HepG2 (cell line): ENCODE results near the gene CLDN9. TPM values are rescaled to one million over a fixed set of nuclear protein-coding genes. Genes with fewer than 3 reads are reported as not detected.

ENCODE experiments used
- ATF3 ChIP-seq: sonication (generic); formaldehyde crosslinking; IDR thresholded peaks from 2 replicates; pipeline ENCODE4 v1.4.0; 2020; ENCODE audit warnings: missing genetic modification reagents
- CBX1 ChIP-seq: IDR thresholded peaks from one replicate; pipeline ENCODE4 v1.6.1; 2016; ENCODE audit warnings: antibody characterized with exemption, low read depth
- FOXJ3 ChIP-seq: sonication (generic); formaldehyde crosslinking; IDR thresholded peaks from 2 replicates; pipeline ENCODE4 v1.4.0; 2020; ENCODE audit warnings: missing genetic modification reagents, mild to moderate bottlenecking, borderline replicate concordance
- FOXP1 ChIP-seq, 2 experiments: fragments of 450-650 bp in 1 of 2; IDR thresholded peaks; 2 replicates each; pipeline ENCODE4 v1.6.1; 2017 to 2018; ENCODE audit warnings: antibody characterized with exemption in 1 of 2
- MYC ChIP-seq: sonication (generic); formaldehyde crosslinking; IDR thresholded peaks from 2 replicates; pipeline ENCODE4 v1.9.0; 2021; ENCODE audit warnings: missing genetic modification reagents, borderline replicate concordance
- SRY ChIP-seq: sonication (generic); formaldehyde crosslinking; IDR thresholded peaks from 2 replicates; pipeline ENCODE4 v1.8.0; 2022; ENCODE audit warnings: mild to moderate bottlenecking, missing genetic modification reagents
- TFAP4 ChIP-seq: sonication (generic); IDR thresholded peaks from 2 replicates; pipeline ENCODE4 v1.6.1; 2016; ENCODE audit warnings: low read depth, borderline replicate concordance
- ZBED4 ChIP-seq: sonication (generic); formaldehyde crosslinking; IDR thresholded peaks from 2 replicates; pipeline ENCODE4 v1.4.0; 2020; ENCODE audit warnings: missing genetic modification reagents, borderline replicate concordance
- ZBTB21 ChIP-seq: sonication (generic); formaldehyde crosslinking; IDR thresholded peaks from 2 replicates; pipeline ENCODE4 v1.4.0; 2020; ENCODE audit warnings: missing genetic modification reagents
- ZFP36L2 ChIP-seq: sonication (generic); formaldehyde crosslinking; IDR thresholded peaks from 2 replicates; pipeline ENCODE4 v1.4.0; 2020; ENCODE audit warnings: missing genetic modification reagents
- ZGPAT ChIP-seq: IDR thresholded peaks from 2 replicates; pipeline ENCODE4 v1.6.1; 2016; ENCODE audit warnings: mild to moderate bottlenecking
- ZHX1 ChIP-seq: sonication (generic); formaldehyde crosslinking; IDR thresholded peaks from 2 replicates; pipeline ENCODE4 v1.8.1; 2022; ENCODE audit warnings: low read depth, mild to moderate bottlenecking, missing genetic modification reagents
- ZNF614 ChIP-seq: IDR thresholded peaks from 2 replicates; pipeline ENCODE4 v1.6.1; 2018; ENCODE audit warnings: missing biosample characterization, missing genetic modification reagents, inconsistent platforms, borderline replicate concordance
- ZNF652 ChIP-seq: IDR thresholded peaks from 2 replicates; pipeline ENCODE4 v1.6.1; 2016; ENCODE audit warnings: low read depth, borderline replicate concordance
- ZXDC ChIP-seq: sonication (generic); formaldehyde crosslinking; IDR thresholded peaks from 2 replicates; pipeline ENCODE4 v1.5.0; 2020; ENCODE audit warnings: mild to moderate bottlenecking, missing genetic modification reagents
- polyA plus RNA-seq, 8 experiments: library from polyadenylated mRNA; depleted of rRNA in 3 of 8; stranded (reverse) in 7 of 8; unstranded in 1 of 8; fragments of >200 nt; fragmentation: Illumina TruSeq in 4 of 8; extraction: Trizol in 4 of 8; gene quantifications; 2 replicates each; pipeline versions ENCODE4 v1.2.1 to v1.2.3, GENCODE V29; 2011 to 2016; ENCODE audit warnings: low read depth in 4 of 8, missing spikeins in 1 of 8, mixed read lengths in 1 of 8; ENCODE audit not compliant: insufficient read depth in 1 of 8
- total RNA-seq, 5 experiments: library from RNA; depleted of rRNA; stranded (reverse); fragments of >200 nt; fragmentation: Illumina TruSeq; extraction: Trizol; gene quantifications; 2 replicates each; pipeline ENCODE4 v1.2.3, GENCODE V29; 2016; ENCODE audit warnings: low read depth in 1 of 5

The CLDN9 gene
- total and polyA plus RNA-seq, 2 of the 13 experiments (the other 11 are each of a cell fraction or from before 2014, with no cell fraction given) = 0.15 to 0.26 TPM

GRCh38 chr16:3017794-3018506 is 5.2 kb downstream of the CLDN9 start, which contains the start of gene CLDN6 (continued):
- TF ChIP-seq ZXDC (CRISPR knock-in tag) = no peak
- no peak for TF ChIP-seq ZBTB21 (CRISPR knock-in tag)
- no peak for TF ChIP-seq ZFP36L2
- no peak for TF ChIP-seq ZBED4 (CRISPR knock-in tag)
- TF ChIP-seq ATF3 (CRISPR knock-in tag) = 0 out of 2 replicates have a peak, but pooled peaks have one; percentile 21
- peak; percentile 25; the same call in 1 of the 2 replicates for TF ChIP-seq MYC (CRISPR knock-in tag)
- 0 out of 2 replicates have a peak, but pooled peaks have one; percentile 15 for TF ChIP-seq ZNF614 (CRISPR knock-in tag)
- no peak for TF ChIP-seq FOXP1 (IDR thresholded peaks at IDR 0.05)
- TF ChIP-seq FOXP1 (CRISPR knock-in tag; IDR thresholded peaks at IDR 0.05) = no peak
- TF ChIP-seq CBX1 = no peak
- TF ChIP-seq SRY (CRISPR knock-in tag) = no peak
- TF ChIP-seq FOXJ3 (CRISPR knock-in tag) = no peak
- no peak for TF ChIP-seq TFAP4
- TF ChIP-seq ZNF652 (CRISPR knock-in tag) = peak; percentile 62
- TF ChIP-seq ZGPAT (CRISPR knock-in tag) = no peak
- TF ChIP-seq ZHX1 (CRISPR knock-in tag) = no peak
